ENCODE results near the gene THSD4. TPM values are rescaled to one million over a fixed set of nuclear protein-coding genes. Genes with fewer than 3 reads are reported as not detected.
A peak's percentile ranks its signal among the peaks of the same experiment; 100 is the strongest.

THSD4 gene
- total RNA-seq, 2 experiments from 2014 or later, result not detected

- DNase-seq, result no peak
- H3K27me3 Mint-ChIP-seq, result peaks cover 9% of the 10 kb centered on the region
- H3K27ac Mint-ChIP-seq, result no peak overlapping the region
- CTCF ChIA-PET, result interaction anchor here (0.7 to 1.5 kb wide), 3 partner anchors 15 to 154 kb away, joined by 3 to 4 read pairs (median 4); no protein-coding TSS in a partner anchor
- no peak for TF ChIP-seq CTCF (IDR thresholded peaks at IDR 0.05)
- H3K9me3 Mint-ChIP-seq, result no peaks in the 10 kb centered on the region
- no peaks in the 10 kb centered on the region for H3K36me3 Mint-ChIP-seq (ENCODE audit: low read depth)
- no peak for ATAC-seq
- H3K4me3 Mint-ChIP-seq, result no peak overlapping the region
- no peaks in the 10 kb centered on the region for H3K4me1 Mint-ChIP-seq (ENCODE audit: low read depth)
- intact Hi-C loops (cut with micrococcal nuclease), result no loop called here
- POLR2A ChIA-PET, result interaction anchor here (0.9 kb wide), 1 partner anchor 14 kb away, joined by 5 read pairs; no protein-coding TSS in a partner anchor
These were observed 613.6 kb downstream of the THSD4 start for GRCh38 chr15:71728881-71729280.

- CTCF ChIA-PET, result interaction anchor here (0.7 to 1.5 kb wide), 3 partner anchors 15 to 154 kb away, joined by 3 to 4 read pairs (median 4); no protein-coding TSS in a partner anchor
- DNase-seq (no peak), ATAC-seq (no peak)
- Mint-ChIP-seq H3K9me3 (no peaks in the 10 kb centered on the region), H3K4me3 (no peak overlapping the region), H3K27me3 (peaks cover 9% of the 10 kb centered on the region), H3K4me1 (ENCODE audit: low read depth) (no peaks in the 10 kb centered on the region), H3K27ac (no peak overlapping the region), H3K36me3 (ENCODE audit: low read depth) (no peaks in the 10 kb centered on the region)
- intact Hi-C loops (cut with micrococcal nuclease), result no loop called here
- no peak for TF ChIP-seq CTCF (IDR thresholded peaks at IDR 0.05)
- POLR2A ChIA-PET, result interaction anchor here (0.9 kb wide), 1 partner anchor 14 kb away, joined by 5 read pairs; no protein-coding TSS in a partner anchor
These were observed 614.0 kb downstream of the THSD4 start for GRCh38 chr15:71729319-71729718.

- Mint-ChIP-seq H3K9me3 (no peaks in the 10 kb centered on the region), H3K27ac (no peak overlapping the region), H3K27me3 (peaks cover 9% of the 10 kb centered on the region), H3K4me3 (no peak overlapping the region), H3K4me1 (ENCODE audit: low read depth) (no peaks in the 10 kb centered on the region), H3K36me3 (ENCODE audit: low read depth) (no peaks in the 10 kb centered on the region)
- intact Hi-C loops (cut with micrococcal nuclease), result loop anchor here (10.0 kb wide), 1 partner anchor 286 kb away; no protein-coding TSS in a partner anchor
- peak; percentile 74 for TF ChIP-seq CTCF (IDR thresholded peaks at IDR 0.05)
- ATAC-seq (peak; percentile 79), DNase-seq (peak; percentile 50)
- POLR2A ChIA-PET, result no interaction called here
- CTCF ChIA-PET, result interaction anchor here (0.6 to 1.4 kb wide), 4 partner anchors 13 to 1534 kb away, joined by 3 to 6 read pairs (median 4); no protein-coding TSS in a partner anchor
These were observed 615.2 kb downstream of the THSD4 start for GRCh38 chr15:71730277-71731144.

GRCh38 chr15:71732636-71733035, 617.4 kb downstream of the THSD4 start:
- peaks cover 12% of the 10 kb centered on the region for H3K27me3 Mint-ChIP-seq
- H3K36me3 Mint-ChIP-seq (ENCODE audit: low read depth), result no peaks in the 10 kb centered on the region
- ATAC-seq (no peak), DNase-seq (no peak)
- ChIA-PET POLR2A (no interaction called here), CTCF (interaction anchor here (0.8 to 1.4 kb wide), 2 partner anchors 11 to 21 kb away, joined by 3 to 4 read pairs; no protein-coding TSS in a partner anchor)
- H3K9me3 Mint-ChIP-seq, result no peaks in the 10 kb centered on the region
- no peaks in the 10 kb centered on the region for H3K4me1 Mint-ChIP-seq (ENCODE audit: low read depth)
- intact Hi-C loops (cut with micrococcal nuclease), result loop anchor here (10.0 kb wide), 1 partner anchor 288 kb away; no protein-coding TSS in a partner anchor
- H3K27ac Mint-ChIP-seq, result no peak overlapping the region
- no peak overlapping the region for H3K4me3 Mint-ChIP-seq
- no peak for TF ChIP-seq CTCF (IDR thresholded peaks at IDR 0.05)

GRCh38 chr15:71733122-71733521, 617.9 kb downstream of the THSD4 start:
- H3K27me3 Mint-ChIP-seq, result peaks cover 12% of the 10 kb centered on the region
- no peak overlapping the region for H3K4me3 Mint-ChIP-seq
- H3K4me1 Mint-ChIP-seq (ENCODE audit: low read depth), result no peaks in the 10 kb centered on the region
- intact Hi-C loops (cut with micrococcal nuclease), result loop anchor here (10.0 kb wide), 1 partner anchor 288 kb away; no protein-coding TSS in a partner anchor
- POLR2A ChIA-PET, result no interaction called here
- DNase-seq (no peak), ATAC-seq (no peak)
- no peak overlapping the region for H3K27ac Mint-ChIP-seq
- CTCF ChIA-PET, result interaction anchor here (0.8 to 1.4 kb wide), 2 partner anchors 11 to 20 kb away, joined by 3 to 4 read pairs; no protein-coding TSS in a partner anchor
- TF ChIP-seq CTCF (IDR thresholded peaks at IDR 0.05), result no peak
- no peaks in the 10 kb centered on the region for H3K36me3 Mint-ChIP-seq (ENCODE audit: low read depth)
- H3K9me3 Mint-ChIP-seq, result no peaks in the 10 kb centered on the region

Data from activated CD8-positive, alpha-beta T cell treated with anti-CD3 and anti-CD28 coated beads for 36 hours (primary cell).